Measurements from ENCODE around the gene MAPT. TPM values are rescaled to one million over a fixed set of nuclear protein-coding genes. Genes with fewer than 3 reads are reported as not detected.

The MAPT gene
- total and polyA plus RNA-seq, 2 donors, result 3.4 to 21.1 TPM

GRCh38 chr17:45896803-45897693 lies 2.7 kb downstream of the MAPT start:
- no peaks in the 10 kb centered on the region for H3K4me1 ChIP-seq (ENCODE audit: insufficient read depth)
- no peaks in the 10 kb centered on the region for H3K36me3 ChIP-seq (ENCODE audit: insufficient read depth)
- no peak overlapping the region for H3K27ac ChIP-seq (ENCODE audit: low read depth)
- DNase-seq (ENCODE audit: extremely low spot score), result no peak
- WGBS, result 3% methylated on average over 67 of the region's 67 CpGs
- no peak overlapping the region for H3K4me3 ChIP-seq (ENCODE audit: low read depth, low read length)

DNA sequence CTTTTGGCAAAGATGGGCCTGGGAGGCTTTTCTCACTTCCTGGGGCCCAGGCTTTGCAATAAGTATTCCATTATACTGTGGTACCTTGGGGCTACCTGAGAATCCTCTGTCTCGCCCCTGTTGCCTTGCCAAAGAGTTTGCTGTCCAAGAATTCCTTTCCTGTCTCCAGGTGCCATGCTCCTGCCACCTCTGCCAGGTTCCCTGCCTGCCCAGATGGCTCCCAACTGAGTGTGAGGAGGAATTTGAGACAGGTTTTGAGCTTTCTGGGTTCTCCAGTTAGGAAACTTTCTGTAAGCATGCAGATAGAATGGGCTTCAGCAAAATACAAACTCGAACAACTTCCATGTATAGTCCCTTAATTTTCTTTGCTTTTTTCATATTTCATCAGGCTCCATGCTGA lies 5.8 kb downstream of the MAPT start:
- H3K4me3 ChIP-seq (ENCODE audit: low read depth, low read length), result no peak overlapping the region
- DNase-seq (ENCODE audit: extremely low spot score), result no peak
- WGBS, result 62% methylated on average over 2 of the region's 2 CpGs
- no peak overlapping the region for H3K27ac ChIP-seq (ENCODE audit: low read depth)
- no peaks in the 10 kb centered on the region for H3K4me1 ChIP-seq (ENCODE audit: insufficient read depth)
- no peaks in the 10 kb centered on the region for H3K36me3 ChIP-seq (ENCODE audit: insufficient read depth)

GRCh38 chr17:45900723-45901415 lies 6.5 kb downstream of the MAPT start:
- 88% methylated on average over 13 of the region's 13 CpGs for WGBS
- Histone ChIP-seq H3K4me1 (ENCODE audit: insufficient read depth) (no peaks in the 10 kb centered on the region), H3K36me3 (ENCODE audit: insufficient read depth) (no peaks in the 10 kb centered on the region), H3K4me3 (ENCODE audit: low read depth, low read length) (no peak overlapping the region), H3K27ac (ENCODE audit: low read depth) (no peak overlapping the region)
- no peak for DNase-seq (ENCODE audit: extremely low spot score)

DNA sequence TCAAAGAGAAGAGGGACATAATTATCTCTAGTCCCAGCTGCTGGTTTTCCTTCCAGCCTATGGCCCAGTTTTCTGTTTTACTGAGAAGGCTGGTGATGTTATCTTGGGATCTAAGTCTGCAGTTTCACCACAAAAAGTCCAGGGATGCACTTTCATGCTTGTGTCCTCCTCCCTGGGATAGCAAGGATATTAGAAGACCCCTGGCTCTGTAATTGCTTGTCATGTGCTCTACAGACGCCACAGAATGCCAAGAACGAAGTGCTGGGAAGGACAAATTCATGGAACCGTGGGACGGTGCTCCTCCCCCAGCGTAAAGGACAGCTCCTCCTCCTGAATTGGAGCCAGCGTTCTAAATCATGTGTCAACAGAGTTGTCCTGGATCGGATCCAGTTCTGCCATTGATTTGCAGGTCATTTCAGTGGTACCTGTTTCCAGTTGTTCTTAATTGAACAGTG lies 8.6 kb downstream of the MAPT start:
- Histone ChIP-seq H3K27ac (ENCODE audit: low read depth) (no peak overlapping the region), H3K36me3 (ENCODE audit: insufficient read depth) (no peaks in the 10 kb centered on the region), H3K4me1 (ENCODE audit: insufficient read depth) (no peaks in the 10 kb centered on the region), H3K4me3 (ENCODE audit: low read depth, low read length) (no peak overlapping the region)
- WGBS, result 39% methylated on average over 7 of the region's 7 CpGs
- DNase-seq (ENCODE audit: extremely low spot score), result no peak

GRCh38 chr17:45904866-45905265 lies 10.5 kb downstream of the MAPT start:
- Histone ChIP-seq H3K4me1 (ENCODE audit: insufficient read depth) (no peaks in the 10 kb centered on the region), H3K27ac (ENCODE audit: low read depth) (no peak overlapping the region), H3K36me3 (ENCODE audit: insufficient read depth) (no peaks in the 10 kb centered on the region), H3K4me3 (ENCODE audit: low read depth, low read length) (no peak overlapping the region)
- no peak for DNase-seq (ENCODE audit: extremely low spot score)
- 62% methylated on average over 6 of the region's 6 CpGs for WGBS

DNA sequence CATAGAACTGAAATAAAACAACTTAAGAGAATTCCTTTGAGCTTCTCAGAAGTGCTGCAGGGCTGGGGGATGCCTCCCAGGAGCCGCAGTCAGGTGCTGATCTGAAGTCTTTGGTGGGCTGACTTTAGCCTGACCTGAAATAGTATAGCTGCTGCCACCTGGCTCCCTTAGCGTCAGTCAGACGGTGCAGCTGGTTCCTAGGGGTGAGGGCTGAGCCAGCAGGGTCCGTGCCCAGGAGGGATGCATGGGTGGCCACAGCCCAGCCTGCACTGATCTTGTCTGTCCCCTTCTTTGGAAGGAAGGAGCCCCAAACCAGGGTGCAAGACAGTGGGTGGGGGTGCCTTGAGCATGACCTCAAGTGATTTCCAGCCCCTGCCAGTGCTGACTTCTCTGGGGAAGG lies 11.5 kb downstream of the MAPT start:
- H3K27ac ChIP-seq (ENCODE audit: low read depth), result no peak overlapping the region
- WGBS, result 42% methylated on average over 4 of the region's 4 CpGs
- H3K4me3 ChIP-seq (ENCODE audit: low read depth, low read length), result no peak overlapping the region

GRCh38 chr17:45906237-45906636 lies 11.9 kb downstream of the MAPT start:
- DNase-seq (ENCODE audit: extremely low spot score), result no peak
- H3K36me3 ChIP-seq (ENCODE audit: insufficient read depth), result no peaks in the 10 kb centered on the region
- no peak overlapping the region for H3K27ac ChIP-seq (ENCODE audit: low read depth)
- H3K4me1 ChIP-seq (ENCODE audit: insufficient read depth), result no peaks in the 10 kb centered on the region
- WGBS, result 54% methylated on average over 8 of the region's 8 CpGs
- no peak overlapping the region for H3K4me3 ChIP-seq (ENCODE audit: low read depth, low read length)

More for the DNA sequence above, 11.5 kb downstream of the MAPT start:
- DNase-seq (ENCODE audit: extremely low spot score), result no peak
- Histone ChIP-seq H3K4me1 (ENCODE audit: insufficient read depth) (no peaks in the 10 kb centered on the region), H3K36me3 (ENCODE audit: insufficient read depth) (no peaks in the 10 kb centered on the region)

GRCh38 chr17:45906927-45907622 lies 12.7 kb downstream of the MAPT start:
- Histone ChIP-seq H3K4me3 (ENCODE audit: low read depth, low read length) (no peak overlapping the region), H3K27ac (ENCODE audit: low read depth) (no peak overlapping the region), H3K4me1 (ENCODE audit: insufficient read depth) (no peaks in the 10 kb centered on the region), H3K36me3 (ENCODE audit: insufficient read depth) (no peaks in the 10 kb centered on the region)
- DNase-seq (ENCODE audit: extremely low spot score), result no peak
- WGBS, result 81% methylated on average over 15 of the region's 15 CpGs

GRCh38 chr17:45907750-45908395 lies 13.5 kb downstream of the MAPT start:
- 49% methylated on average over 11 of the region's 11 CpGs for WGBS
- H3K4me1 ChIP-seq (ENCODE audit: insufficient read depth), result no peaks in the 10 kb centered on the region
- no peak for DNase-seq (ENCODE audit: extremely low spot score)
- H3K36me3 ChIP-seq (ENCODE audit: insufficient read depth), result no peaks in the 10 kb centered on the region
- no peak overlapping the region for H3K4me3 ChIP-seq (ENCODE audit: low read depth, low read length)
- no peak overlapping the region for H3K27ac ChIP-seq (ENCODE audit: low read depth)

GRCh38 chr17:45908460-45908859 lies 14.1 kb downstream of the MAPT start:
- Histone ChIP-seq H3K36me3 (ENCODE audit: insufficient read depth) (no peaks in the 10 kb centered on the region), H3K27ac (ENCODE audit: low read depth) (no peak overlapping the region), H3K4me1 (ENCODE audit: insufficient read depth) (no peaks in the 10 kb centered on the region), H3K4me3 (ENCODE audit: low read depth, low read length) (no peak overlapping the region)
- WGBS, result 23% methylated on average over 3 of the region's 3 CpGs
- DNase-seq (ENCODE audit: extremely low spot score), result no peak

DNA sequence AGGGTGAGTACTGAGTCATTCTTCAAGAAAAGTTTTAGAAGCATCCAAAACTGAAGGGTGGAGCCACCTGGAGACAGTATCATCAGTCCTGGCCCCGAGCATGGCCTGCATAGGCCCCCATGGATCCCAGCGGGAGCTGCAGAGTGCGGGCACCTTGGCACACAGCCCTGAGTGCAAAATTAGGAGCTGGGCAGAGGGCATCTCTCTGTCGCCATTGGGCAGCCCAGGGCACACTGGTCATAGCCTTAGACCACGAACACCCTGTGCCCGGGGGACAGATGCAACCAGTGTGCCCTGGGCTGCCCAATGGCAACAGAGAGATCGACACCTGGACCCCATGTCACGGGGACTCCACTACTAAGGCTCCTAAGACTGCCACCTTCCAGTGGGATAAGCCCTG lies 14.6 kb downstream of the MAPT start:
- H3K36me3 ChIP-seq (ENCODE audit: insufficient read depth), result no peaks in the 10 kb centered on the region
- 83% methylated on average over 8 of the region's 8 CpGs for WGBS
- H3K4me1 ChIP-seq (ENCODE audit: insufficient read depth), result no peaks in the 10 kb centered on the region
- no peak overlapping the region for H3K27ac ChIP-seq (ENCODE audit: low read depth)
- H3K4me3 ChIP-seq (ENCODE audit: low read depth, low read length), result no peak overlapping the region
- DNase-seq (ENCODE audit: extremely low spot score), result no peak

DNA sequence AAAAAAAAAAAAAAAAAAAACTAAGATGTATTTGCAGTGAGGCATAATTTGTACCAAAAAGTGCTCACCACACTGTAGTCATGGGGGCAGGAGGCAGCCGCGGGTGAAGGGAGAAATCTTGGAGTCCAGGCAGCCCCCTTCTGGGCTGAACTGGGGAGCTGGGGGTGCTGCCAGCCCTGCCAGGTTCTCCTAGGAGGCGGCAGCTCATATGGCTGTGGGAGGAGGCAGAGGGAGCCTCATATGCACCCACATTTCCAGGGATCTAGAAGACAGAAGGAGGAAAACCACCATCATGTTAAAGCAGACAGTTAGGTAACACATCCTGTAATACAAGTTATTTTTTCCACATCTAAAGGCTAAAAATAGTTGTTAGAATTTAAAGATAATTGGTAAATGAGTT lies 16.3 kb downstream of the MAPT start:
- no peak for DNase-seq (ENCODE audit: extremely low spot score)
- Histone ChIP-seq H3K4me3 (ENCODE audit: low read depth, low read length) (no peak overlapping the region), H3K36me3 (ENCODE audit: insufficient read depth) (no peaks in the 10 kb centered on the region), H3K4me1 (ENCODE audit: insufficient read depth) (no peaks in the 10 kb centered on the region), H3K27ac (ENCODE audit: low read depth) (no peak overlapping the region)
- 77% methylated on average over 3 of the region's 3 CpGs for WGBS

DNA sequence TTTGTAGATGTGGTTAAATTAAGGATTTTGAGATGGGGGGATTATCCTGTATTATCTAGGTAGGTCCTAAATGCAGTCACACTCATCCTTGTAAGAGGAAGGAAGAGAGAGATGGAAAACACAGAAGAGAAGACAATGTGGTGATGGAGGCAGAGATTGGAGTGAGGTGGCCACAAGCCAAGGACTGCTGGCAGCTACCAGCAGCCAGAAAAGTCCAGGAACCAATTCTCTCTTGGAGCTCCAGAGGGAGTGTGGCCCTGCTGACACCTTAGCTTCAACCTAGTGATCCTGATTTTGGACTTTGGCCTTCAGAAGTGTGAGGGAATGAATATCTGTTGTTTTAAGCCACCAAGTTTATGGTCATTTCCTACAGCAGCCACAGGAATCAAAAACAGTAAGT lies 18.0 kb downstream of the MAPT start:
- Histone ChIP-seq H3K4me3 (ENCODE audit: low read depth, low read length) (no peak overlapping the region), H3K27ac (ENCODE audit: low read depth) (no peak overlapping the region), H3K36me3 (ENCODE audit: insufficient read depth) (no peaks in the 10 kb centered on the region), H3K4me1 (ENCODE audit: insufficient read depth) (no peaks in the 10 kb centered on the region)
- no peak for DNase-seq (ENCODE audit: extremely low spot score)
